GM23338 (cell line): ENCODE results near the gene PER1. TPM values are rescaled to one million over a fixed set of nuclear protein-coding genes. Genes with fewer than 3 reads are reported as not detected.

Experiments used
- ATAC-seq: fragments of 200-7000 bp; cut with Tn5 transposase; 3 replicates; pipeline ENCODE4 v1.9.1; 2020
- DNase-seq: peaks from one replicate; pipeline ENCODE4 v3.0.0-alpha.2; 2015; ENCODE audit warnings: low spot score
- H2AFZ ChIP-seq: fragments of 200-600 bp; sonication (generic); 2 replicates; pipeline ENCODE4 v1.8.0; 2016; ENCODE audit warnings: antibody characterized with exemption, mild to moderate bottlenecking, moderate library complexity
- H3F3A ChIP-seq: fragments of 200-600 bp; sonication (generic); replicated peaks from 2 replicates; pipeline ENCODE4 v1.8.0; 2017; ENCODE audit warnings: antibody characterized with exemption, mixed run types, low read depth
- H3K27ac ChIP-seq: fragments of 200-600 bp; sonication (generic); 2 replicates; pipeline ENCODE4 v1.6.1; 2016; ENCODE audit warnings: low read depth
- H3K27me3 ChIP-seq: fragments of 200-600 bp; sonication (generic); 2 replicates; pipeline ENCODE4 v1.8.0; 2016; ENCODE audit warnings: mild to moderate bottlenecking, mixed run types, moderate library complexity; ENCODE audit not compliant: insufficient read depth
- H3K36me3 ChIP-seq: fragments of 200-600 bp; sonication (generic); 2 replicates; pipeline ENCODE4 v1.8.0; 2016; ENCODE audit warnings: mild to moderate bottlenecking; ENCODE audit not compliant: insufficient read depth
- H3K4me1 ChIP-seq: fragments of 200-600 bp; sonication (generic); 2 replicates; pipeline ENCODE4 v1.8.0; 2016; ENCODE audit warnings: mild to moderate bottlenecking, moderate library complexity; ENCODE audit not compliant: insufficient read depth
- H3K4me2 ChIP-seq: fragments of 200-600 bp; sonication (generic); 2 replicates; pipeline ENCODE4 v1.7.1; 2017; ENCODE audit warnings: mixed run types
- H3K4me3 ChIP-seq: fragments of 200-600 bp; sonication (generic); 2 replicates; pipeline ENCODE4 v1.6.1; 2016; ENCODE audit warnings: mixed run types
- H3K79me2 ChIP-seq: fragments of 200-600 bp; sonication (generic); replicated peaks from 2 replicates; pipeline ENCODE4 v1.8.0; 2017; ENCODE audit warnings: mild to moderate bottlenecking; ENCODE audit not compliant: insufficient read depth
- H3K9me2 ChIP-seq: fragments of 200-600 bp; sonication (generic); 2 replicates; pipeline ENCODE4 v1.8.0; 2017; ENCODE audit not compliant: insufficient read depth
- H4K20me1 ChIP-seq: fragments of 200-600 bp; sonication (generic); replicated peaks from 2 replicates; pipeline ENCODE4 v1.8.0; 2017; ENCODE audit warnings: mild to moderate bottlenecking; ENCODE audit not compliant: insufficient read depth
- H3K27ac Mint-ChIP-seq: 2 replicates; pipeline ENCODE4 v1.8.0; 2020; ENCODE audit warnings: inconsistent platforms, mild to moderate bottlenecking, moderate library complexity, mixed read lengths
- H3K27me3 Mint-ChIP-seq: 3 replicates; pipeline ENCODE4 v1.8.0; 2022; ENCODE audit warnings: low read depth, mild to moderate bottlenecking, moderate library complexity, mixed read lengths, inconsistent platforms; ENCODE audit not compliant: insufficient read depth, poor library complexity
- H3K36me3 Mint-ChIP-seq: 3 replicates; pipeline ENCODE4 v1.8.0; 2021; ENCODE audit warnings: low read depth, mild to moderate bottlenecking, inconsistent platforms, moderate library complexity, mixed read lengths
- H3K4me1 Mint-ChIP-seq: 3 replicates; pipeline ENCODE4 v1.8.0; 2020; ENCODE audit warnings: mild to moderate bottlenecking, inconsistent platforms, mixed read lengths
- H3K4me3 Mint-ChIP-seq: 3 replicates; pipeline ENCODE4 v1.8.0; 2021; ENCODE audit warnings: moderate library complexity, mild to moderate bottlenecking, inconsistent platforms, mixed read lengths
- H3K9me3 Mint-ChIP-seq: 3 replicates; pipeline ENCODE4 v1.8.0; 2020; ENCODE audit warnings: moderate library complexity, mild to moderate bottlenecking, inconsistent platforms, mixed read lengths
- CREB1 ChIP-seq: fragments of 250-450 bp; sonication (Bioruptor Pico); IDR thresholded peaks from 2 replicates; pipeline ENCODE4 v1.5.0; 2020; ENCODE audit warnings: low read depth, mild to moderate bottlenecking, moderate library complexity
- EZH2 ChIP-seq: fragments of 200-600 bp; sonication (generic); IDR thresholded peaks from one replicate; pipeline ENCODE4 v1.8.0; 2017; ENCODE audit warnings: antibody characterized with exemption, mild to moderate bottlenecking, low read depth; ENCODE audit not compliant: unreplicated experiment
- EZH2phosphoT487 ChIP-seq: fragments of 200-600 bp; sonication (generic); IDR thresholded peaks from one replicate; pipeline ENCODE4 v1.8.1; 2018; ENCODE audit warnings: antibody characterized with exemption; ENCODE audit not compliant: unreplicated experiment
- JUNB ChIP-seq: IDR thresholded peaks from one replicate; pipeline ENCODE4 v1.6.1; 2016; ENCODE audit warnings: antibody characterized with exemption; ENCODE audit not compliant: unreplicated experiment
- STAT1 ChIP-seq: IDR thresholded peaks from one replicate; pipeline ENCODE4 v1.6.1; 2016; ENCODE audit warnings: antibody characterized with exemption; ENCODE audit not compliant: unreplicated experiment
- ZNF114 ChIP-seq: fragments of 250-450 bp; sonication (Bioruptor Pico); IDR thresholded peaks from 2 replicates; pipeline ENCODE4 v1.5.0; 2020; ENCODE audit warnings: mild to moderate bottlenecking, moderate library complexity
- ZNF331 ChIP-seq: fragments of 250-450 bp; sonication (Bioruptor Pico); IDR thresholded peaks from 2 replicates; pipeline ENCODE4 v1.5.0; 2020; ENCODE audit warnings: low read depth, mild to moderate bottlenecking, moderate library complexity
- polyA plus RNA-seq: library from polyadenylated mRNA; unstranded; fragments of >200 nt; fragmentation: Nextera tagmentation; extraction: Ambion mirVana; gene quantifications from 2 replicates; pipeline ENCODE4 v1.2.1, GENCODE V29; 2016
- total RNA-seq: library from RNA; depleted of rRNA; stranded (reverse); fragments of >200 nt; shearing (Covaris generic); gene quantifications from 2 replicates; pipeline ENCODE4 v1.2.3, GENCODE V29; 2014
- TF ChIP-seq, protein P1 (sequence below): IDR thresholded peaks from 2 replicates; pipeline ENCODE4 v1.6.1; 2016; ENCODE audit warnings: antibody characterized with exemption
- TF ChIP-seq, protein P2 (sequence below): IDR thresholded peaks from one replicate; pipeline ENCODE4 v1.6.1; 2018; ENCODE audit warnings: antibody characterized with exemption; ENCODE audit not compliant: unreplicated experiment
- TF ChIP-seq, protein P3 (sequence below), 2 experiments: fragments of 200-600 bp in 1 of 2; sonication (generic) in 1 of 2; conservative IDR thresholded peaks; 2 replicates each; pipeline versions ENCODE4 v1.5.1 to v1.6.1; 2016 to 2017; ENCODE audit warnings: antibody characterized with exemption in 2 of 2, low read depth in 2 of 2, mild to moderate bottlenecking in 2 of 2, moderate library complexity in 1 of 2

PER1 gene
- total and polyA plus RNA-seq, 2 experiments from 2014 or later, result 12.2 to 36.1 TPM

DNA sequence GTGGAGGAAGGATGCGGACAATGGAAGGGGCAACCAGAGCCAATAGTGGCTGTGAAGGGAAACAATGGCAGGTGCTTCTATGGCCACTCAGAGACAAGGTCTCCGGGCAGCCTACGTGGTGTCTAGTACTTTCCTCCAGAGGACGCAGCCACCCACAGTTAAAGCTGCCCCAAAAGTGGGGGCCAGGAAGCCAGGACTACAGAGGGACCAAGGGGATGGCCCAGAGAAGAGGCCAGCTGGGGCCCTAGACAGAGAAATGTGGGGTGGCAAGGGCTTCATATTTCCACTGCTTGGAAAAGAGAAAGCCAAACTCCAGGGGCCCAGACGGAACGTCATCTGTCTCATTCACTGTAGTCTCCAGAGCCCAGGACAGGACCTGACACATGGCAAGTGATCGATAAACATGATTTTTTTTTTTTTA lies 837 bp upstream of the PER1 start:
- H3K9me3 Mint-ChIP-seq, result no peaks in the 10 kb centered on the region; the same call in 2 of the 3 replicates
- DNase-seq, result no peak

DNA sequence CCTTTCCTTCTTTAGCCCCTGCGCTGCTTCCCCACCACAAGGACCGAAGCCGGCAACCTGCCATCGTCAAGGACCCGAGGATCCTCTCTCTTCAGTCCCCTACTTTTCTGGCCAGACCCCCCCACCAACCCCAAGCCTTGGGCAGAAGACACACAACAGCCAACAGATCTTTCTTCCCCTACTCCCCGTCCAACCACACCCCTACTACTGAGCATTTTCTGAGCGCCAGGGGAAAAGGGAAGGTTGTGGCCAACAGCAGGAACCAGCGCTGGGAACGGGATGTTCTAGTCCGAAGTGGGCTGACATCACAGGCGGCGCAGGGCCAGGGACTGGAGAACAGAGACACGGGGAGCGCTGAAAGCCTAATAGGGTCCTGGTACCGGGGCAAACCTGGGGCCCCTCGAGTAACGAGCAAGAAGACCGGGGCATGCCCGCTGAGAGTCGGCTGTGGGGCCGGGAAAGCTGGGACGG lies 528 bp downstream of the PER1 start:
- Histone ChIP-seq H3K9me2 (no peaks in the 10 kb centered on the region), H3F3A (peaks cover 38% of the 10 kb centered on the region; the same call in 1 of the 2 replicates), H3K79me2 (peaks cover 6% of the 10 kb centered on the region; the same call in 1 of the 2 replicates), H3K4me2 (peak overlapping the region; percentile 100), H3K27me3 (no peaks in the 10 kb centered on the region), H3K36me3 (no peaks in the 10 kb centered on the region), H3K4me3 (peak overlapping the region; percentile 97), H4K20me1 (no peaks in the 10 kb centered on the region; the same call in 1 of the 2 replicates), H3K4me1 (peaks cover 30% of the 10 kb centered on the region), H2AFZ (peak overlapping the region; percentile 23; the same call in 1 of the 2 replicates), H3K27ac (no peak overlapping the region)
- peaks cover 24% of the 10 kb centered on the region for H3K36me3 Mint-ChIP-seq
- no peak overlapping the region; the same call in none of the 3 replicates for H3K4me3 Mint-ChIP-seq
- H3K4me1 Mint-ChIP-seq, result peaks cover 17% of the 10 kb centered on the region
- DNase-seq (peak; percentile 54), ATAC-seq (peak; percentile 0; the same call in 1 of the 3 replicates)
- peaks cover 27% of the 10 kb centered on the region for H3K27me3 Mint-ChIP-seq
- peak overlapping the region; percentile 20; the same call in 1 of the 2 replicates for H3K27ac Mint-ChIP-seq
- no peaks in the 10 kb centered on the region; the same call in 2 of the 3 replicates for H3K9me3 Mint-ChIP-seq
- TF ChIP-seq, protein P1, sequence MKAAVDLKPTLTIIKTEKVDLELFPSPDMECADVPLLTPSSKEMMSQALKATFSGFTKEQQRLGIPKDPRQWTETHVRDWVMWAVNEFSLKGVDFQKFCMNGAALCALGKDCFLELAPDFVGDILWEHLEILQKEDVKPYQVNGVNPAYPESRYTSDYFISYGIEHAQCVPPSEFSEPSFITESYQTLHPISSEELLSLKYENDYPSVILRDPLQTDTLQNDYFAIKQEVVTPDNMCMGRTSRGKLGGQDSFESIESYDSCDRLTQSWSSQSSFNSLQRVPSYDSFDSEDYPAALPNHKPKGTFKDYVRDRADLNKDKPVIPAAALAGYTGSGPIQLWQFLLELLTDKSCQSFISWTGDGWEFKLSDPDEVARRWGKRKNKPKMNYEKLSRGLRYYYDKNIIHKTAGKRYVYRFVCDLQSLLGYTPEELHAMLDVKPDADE, result no peak

More for the DNA sequence above, 837 bp upstream of the PER1 start:
- ATAC-seq, result no peak
- Mint-ChIP-seq H3K36me3 (peaks cover 14% of the 10 kb centered on the region), H3K27ac (0 out of 2 replicates have a peak overlapping the region, but pooled peaks have one; percentile 2), H3K27me3 (peaks cover 24% of the 10 kb centered on the region), H3K4me1 (peaks cover 17% of the 10 kb centered on the region), H3K4me3 (no peak overlapping the region; the same call in 1 of the 3 replicates)
- Histone ChIP-seq H3F3A (peaks cover 38% of the 10 kb centered on the region; the same call in 1 of the 2 replicates), H3K79me2 (peaks cover 6% of the 10 kb centered on the region; the same call in 1 of the 2 replicates), H3K4me2 (peak overlapping the region; percentile 100), H3K9me2 (no peaks in the 10 kb centered on the region), H3K36me3 (no peaks in the 10 kb centered on the region), H3K4me1 (peaks cover 30% of the 10 kb centered on the region), H3K27ac (peak overlapping the region; percentile 80; the same call in 1 of the 2 replicates), H3K4me3 (peak overlapping the region; percentile 97), H4K20me1 (no peaks in the 10 kb centered on the region; the same call in 1 of the 2 replicates), H2AFZ (no peak overlapping the region), H3K27me3 (no peaks in the 10 kb centered on the region)
- no peak for TF ChIP-seq ZNF331 (CRISPR knock-in tag)
- TF ChIP-seq EZH2, result no peak
- TF ChIP-seq, protein P2, sequence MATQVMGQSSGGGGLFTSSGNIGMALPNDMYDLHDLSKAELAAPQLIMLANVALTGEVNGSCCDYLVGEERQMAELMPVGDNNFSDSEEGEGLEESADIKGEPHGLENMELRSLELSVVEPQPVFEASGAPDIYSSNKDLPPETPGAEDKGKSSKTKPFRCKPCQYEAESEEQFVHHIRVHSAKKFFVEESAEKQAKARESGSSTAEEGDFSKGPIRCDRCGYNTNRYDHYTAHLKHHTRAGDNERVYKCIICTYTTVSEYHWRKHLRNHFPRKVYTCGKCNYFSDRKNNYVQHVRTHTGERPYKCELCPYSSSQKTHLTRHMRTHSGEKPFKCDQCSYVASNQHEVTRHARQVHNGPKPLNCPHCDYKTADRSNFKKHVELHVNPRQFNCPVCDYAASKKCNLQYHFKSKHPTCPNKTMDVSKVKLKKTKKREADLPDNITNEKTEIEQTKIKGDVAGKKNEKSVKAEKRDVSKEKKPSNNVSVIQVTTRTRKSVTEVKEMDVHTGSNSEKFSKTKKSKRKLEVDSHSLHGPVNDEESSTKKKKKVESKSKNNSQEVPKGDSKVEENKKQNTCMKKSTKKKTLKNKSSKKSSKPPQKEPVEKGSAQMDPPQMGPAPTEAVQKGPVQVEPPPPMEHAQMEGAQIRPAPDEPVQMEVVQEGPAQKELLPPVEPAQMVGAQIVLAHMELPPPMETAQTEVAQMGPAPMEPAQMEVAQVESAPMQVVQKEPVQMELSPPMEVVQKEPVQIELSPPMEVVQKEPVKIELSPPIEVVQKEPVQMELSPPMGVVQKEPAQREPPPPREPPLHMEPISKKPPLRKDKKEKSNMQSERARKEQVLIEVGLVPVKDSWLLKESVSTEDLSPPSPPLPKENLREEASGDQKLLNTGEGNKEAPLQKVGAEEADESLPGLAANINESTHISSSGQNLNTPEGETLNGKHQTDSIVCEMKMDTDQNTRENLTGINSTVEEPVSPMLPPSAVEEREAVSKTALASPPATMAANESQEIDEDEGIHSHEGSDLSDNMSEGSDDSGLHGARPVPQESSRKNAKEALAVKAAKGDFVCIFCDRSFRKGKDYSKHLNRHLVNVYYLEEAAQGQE, result no peak
- TF ChIP-seq JUNB, result no peak
- TF ChIP-seq CREB1, result no peak
- TF ChIP-seq, protein P3, sequence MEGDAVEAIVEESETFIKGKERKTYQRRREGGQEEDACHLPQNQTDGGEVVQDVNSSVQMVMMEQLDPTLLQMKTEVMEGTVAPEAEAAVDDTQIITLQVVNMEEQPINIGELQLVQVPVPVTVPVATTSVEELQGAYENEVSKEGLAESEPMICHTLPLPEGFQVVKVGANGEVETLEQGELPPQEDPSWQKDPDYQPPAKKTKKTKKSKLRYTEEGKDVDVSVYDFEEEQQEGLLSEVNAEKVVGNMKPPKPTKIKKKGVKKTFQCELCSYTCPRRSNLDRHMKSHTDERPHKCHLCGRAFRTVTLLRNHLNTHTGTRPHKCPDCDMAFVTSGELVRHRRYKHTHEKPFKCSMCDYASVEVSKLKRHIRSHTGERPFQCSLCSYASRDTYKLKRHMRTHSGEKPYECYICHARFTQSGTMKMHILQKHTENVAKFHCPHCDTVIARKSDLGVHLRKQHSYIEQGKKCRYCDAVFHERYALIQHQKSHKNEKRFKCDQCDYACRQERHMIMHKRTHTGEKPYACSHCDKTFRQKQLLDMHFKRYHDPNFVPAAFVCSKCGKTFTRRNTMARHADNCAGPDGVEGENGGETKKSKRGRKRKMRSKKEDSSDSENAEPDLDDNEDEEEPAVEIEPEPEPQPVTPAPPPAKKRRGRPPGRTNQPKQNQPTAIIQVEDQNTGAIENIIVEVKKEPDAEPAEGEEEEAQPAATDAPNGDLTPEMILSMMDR (conservative IDR thresholded peaks at IDR 0.05; ENCODE audit: low read depth in 2 of 2), result no peak
- no peak for TF ChIP-seq STAT1
- no peak for TF ChIP-seq ZNF114 (CRISPR knock-in tag)
- TF ChIP-seq EZH2phosphoT487, result no peak
